Measurements from ENCODE around the gene MOB2.

DNA sequence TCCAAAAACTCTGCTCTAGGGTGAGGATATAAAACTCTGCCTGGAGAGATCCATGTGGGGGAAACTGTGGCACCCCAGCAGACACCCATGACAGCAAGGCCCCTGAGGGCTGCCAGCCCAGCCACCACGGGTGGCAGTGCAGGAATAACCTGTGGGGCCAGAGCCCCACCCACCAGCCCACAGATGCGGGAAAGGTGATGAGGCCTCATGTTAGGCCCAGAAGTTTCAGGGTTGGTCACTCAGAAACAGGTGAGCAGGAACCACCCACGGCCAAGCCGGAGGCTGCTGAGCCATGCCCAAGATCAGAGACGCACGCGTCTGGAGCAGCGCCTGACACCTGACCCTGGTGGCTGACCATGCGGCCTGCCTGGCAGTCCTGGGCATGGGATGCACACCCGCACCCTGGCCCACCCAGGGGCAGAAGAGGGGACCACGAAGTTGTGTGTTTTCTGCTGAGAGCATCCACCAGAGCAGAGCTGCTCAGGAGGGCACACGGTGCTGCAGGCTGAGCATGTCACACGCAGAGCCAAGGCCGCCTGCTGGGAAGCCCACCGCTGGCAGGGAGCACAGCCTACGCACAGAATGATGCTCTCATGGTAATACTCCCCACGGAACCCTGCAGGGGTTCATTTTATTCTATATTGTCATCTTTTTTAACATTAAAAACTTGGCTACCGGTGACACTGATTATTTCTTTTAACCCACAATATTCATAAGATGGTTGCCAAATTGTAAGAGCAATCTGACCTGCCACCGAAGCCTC, 44.3 kb upstream of the MOB2 start:
- TF ChIP-seq EP300 (IDR thresholded peaks at IDR 0.05; ENCODE audit: low read depth in 2 of 2, low read length in 2 of 2) (no peak), EP300 (CRISPR knock-in tag; IDR thresholded peaks at IDR 0.05; ENCODE audit: borderline replicate concordance) (no peak), CTCF (CRISPR knock-in tag; IDR thresholded peaks at IDR 0.05) (no peak)
